NOMO-1 treated with dmso at 0.1 percent for 144 hours (cell line): Measurements from ENCODE around the gene PCDHGA1.
A peak's percentile ranks its signal among the peaks of the same experiment; 100 is the strongest.
"Not testable (repeated sequence)": the region's sequence is repeated elsewhere in the genome, so short reads cannot be mapped to it uniquely, and the experiment has no call there.

ENCODE experiments used
- DNase-seq: peaks from one replicate; lab custom pipeline; 2025; ENCODE audit not compliant: unreplicated experiment; lab: John Stamatoyannopoulos, UW

Gene PCDHGA1

DNA sequence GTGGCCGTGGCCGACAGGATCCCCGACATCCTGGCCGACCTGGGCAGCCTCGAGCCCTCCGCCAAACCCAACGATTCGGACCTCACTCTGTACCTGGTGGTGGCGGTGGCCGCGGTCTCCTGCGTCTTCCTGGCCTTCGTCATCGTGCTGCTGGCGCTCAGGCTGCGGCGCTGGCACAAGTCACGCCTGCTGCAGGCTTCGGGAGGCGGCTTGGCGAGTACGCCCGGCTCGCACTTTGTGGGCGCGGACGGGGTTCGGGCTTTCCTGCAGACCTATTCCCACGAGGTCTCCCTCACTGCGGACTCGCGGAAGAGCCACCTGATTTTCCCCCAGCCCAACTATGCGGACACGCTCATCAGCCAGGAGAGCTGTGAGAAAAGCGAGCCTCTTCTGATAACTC, 15.7 kb downstream of the PCDHGA1 start:
- not testable (repeated sequence) for DNase-seq

DNA sequence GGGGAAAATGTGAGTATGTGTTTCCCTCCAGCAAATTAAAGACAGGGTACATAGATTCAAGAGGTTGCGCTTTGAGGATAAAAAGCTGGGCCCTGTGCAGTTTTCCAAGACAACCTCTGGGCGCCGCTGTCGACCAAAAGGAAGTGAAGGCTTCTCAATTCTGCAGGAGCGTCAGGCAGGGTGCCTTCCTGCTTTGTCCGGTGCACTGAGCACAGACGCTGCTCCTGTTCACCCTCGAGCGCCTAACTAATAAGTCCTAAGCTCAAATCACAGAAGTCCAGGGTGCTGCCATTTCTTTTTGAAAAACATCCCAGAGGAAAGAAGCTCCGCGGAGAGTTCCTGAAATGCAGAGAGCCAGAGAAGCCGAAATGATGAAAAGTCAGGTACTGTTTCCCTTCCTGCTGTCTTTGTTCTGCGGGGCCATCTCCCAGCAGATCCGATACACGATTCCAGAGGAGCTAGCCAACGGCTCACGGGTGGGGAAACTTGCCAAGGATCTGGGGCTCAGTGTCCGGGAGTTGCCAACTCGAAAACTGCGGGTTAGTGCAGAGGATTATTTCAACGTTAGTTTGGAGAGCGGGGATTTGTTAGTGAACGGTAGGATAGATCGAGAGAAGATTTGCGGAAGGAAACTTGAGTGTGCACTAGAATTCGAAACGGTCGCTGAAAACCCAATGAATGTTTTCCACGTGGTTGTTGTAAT, 19.8 kb downstream of the PCDHGA1 start, which contains the start of gene PCDHGB1:
Gene PCDHGB1, plus strand, starts transcription at position 183 of the 703 bp plus-strand sequence. Its CDS starts 162 bp downstream, at position 345.
- DNase-seq = no peak

DNA sequence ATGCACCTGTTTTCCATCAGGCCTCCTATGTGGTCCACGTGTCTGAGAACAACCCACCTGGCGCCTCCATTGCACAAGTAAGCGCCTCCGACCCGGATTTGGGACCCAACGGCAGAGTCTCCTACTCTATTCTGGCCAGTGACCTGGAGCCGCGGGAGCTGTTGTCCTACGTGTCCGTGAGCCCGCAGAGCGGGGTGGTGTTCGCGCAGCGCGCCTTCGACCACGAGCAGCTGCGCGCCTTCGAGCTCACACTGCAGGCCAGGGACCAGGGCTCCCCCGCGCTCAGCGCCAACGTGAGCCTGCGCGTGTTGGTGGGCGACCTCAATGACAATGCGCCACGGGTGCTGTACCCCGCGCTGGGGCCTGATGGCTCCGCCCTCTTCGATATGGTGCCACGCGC, 21.3 kb downstream of the PCDHGA1 start:
- DNase-seq = no peak

DNA sequence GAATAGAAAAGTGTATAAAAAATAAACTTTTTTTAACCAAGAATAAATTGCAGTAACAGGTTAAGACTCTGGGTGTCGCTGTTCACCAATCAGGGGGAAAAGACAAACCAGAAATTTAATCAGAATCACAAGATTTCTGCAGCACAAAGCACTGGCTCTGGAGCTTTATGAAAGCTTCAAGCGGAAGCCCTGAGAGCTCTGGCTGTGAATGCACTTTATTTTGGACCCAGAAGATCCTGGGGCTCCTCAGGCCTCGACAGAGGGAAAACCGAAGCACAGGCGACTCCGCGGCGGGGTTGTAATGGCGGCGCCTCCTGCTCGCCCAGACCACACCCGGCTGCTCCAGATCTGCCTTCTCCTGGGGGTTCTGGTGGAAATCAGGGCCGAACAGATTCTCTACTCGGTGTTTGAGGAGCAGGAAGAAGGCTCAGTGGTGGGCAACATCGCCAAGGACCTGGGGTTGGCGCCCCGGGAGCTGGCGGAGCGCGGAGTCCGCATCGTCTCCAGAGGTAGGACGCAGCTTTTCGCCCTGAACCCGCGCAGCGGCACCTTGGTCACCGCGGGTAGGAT, 24.7 kb downstream of the PCDHGA1 start, which contains the start of gene PCDHGA4:
Gene PCDHGA4, plus strand, starts transcription at position 122 of the 570 bp plus-strand sequence. Its CDS starts 87 bp downstream, at position 209.
- no peak for DNase-seq

DNA sequence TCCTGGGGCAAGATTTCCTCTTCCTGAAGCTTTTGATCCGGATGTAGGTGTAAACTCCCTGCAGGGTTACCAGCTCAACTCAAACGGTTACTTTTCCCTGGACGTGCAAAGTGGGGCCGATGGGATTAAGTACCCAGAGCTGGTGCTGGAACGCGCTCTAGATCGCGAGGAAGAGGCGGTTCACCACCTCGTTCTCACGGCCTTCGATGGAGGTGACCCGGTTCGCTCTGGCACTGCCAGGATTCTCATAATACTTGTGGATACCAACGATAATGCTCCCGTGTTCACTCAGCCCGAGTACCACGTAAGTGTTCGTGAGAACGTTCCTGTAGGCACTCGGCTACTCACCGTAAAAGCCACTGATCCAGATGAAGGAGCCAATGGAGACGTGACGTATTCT, 25.3 kb downstream of the PCDHGA1 start:
- DNase-seq = no peak

DNA sequence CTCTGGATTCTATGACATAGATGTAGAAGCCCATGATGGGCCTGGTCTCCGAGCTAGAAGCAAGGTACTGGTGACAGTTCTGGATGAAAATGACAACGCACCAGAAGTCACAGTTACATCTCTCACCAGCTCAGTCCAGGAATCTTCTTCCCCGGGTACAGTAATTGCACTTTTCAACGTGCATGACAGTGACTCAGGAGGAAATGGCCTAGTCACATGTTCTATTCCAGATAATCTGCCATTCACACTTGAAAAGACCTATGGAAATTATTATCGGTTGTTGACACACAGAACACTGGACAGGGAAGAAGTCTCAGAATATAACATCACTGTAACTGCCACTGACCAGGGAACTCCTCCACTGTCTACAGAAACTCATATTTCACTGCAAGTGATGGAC, 25.8 kb downstream of the PCDHGA1 start:
- DNase-seq = no peak

DNA sequence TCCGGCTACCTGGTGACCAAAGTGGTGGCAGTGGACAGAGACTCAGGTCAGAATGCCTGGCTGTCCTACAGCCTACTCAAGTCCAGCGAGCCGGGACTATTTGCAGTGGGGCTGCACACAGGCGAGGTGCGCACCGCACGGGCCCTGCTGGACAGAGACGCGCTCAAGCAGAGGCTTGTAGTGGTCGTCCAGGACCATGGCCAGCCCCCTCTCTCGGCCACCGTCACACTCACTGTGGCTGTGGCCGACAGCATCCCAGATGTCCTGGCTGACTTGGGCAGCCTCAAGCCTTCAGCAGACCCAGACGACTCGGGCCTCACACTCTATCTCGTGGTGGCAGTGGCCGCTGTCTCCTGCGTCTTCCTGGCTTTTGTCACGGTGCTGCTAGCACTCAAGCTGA, 26.6 kb downstream of the PCDHGA1 start:
- no peak for DNase-seq

DNA sequence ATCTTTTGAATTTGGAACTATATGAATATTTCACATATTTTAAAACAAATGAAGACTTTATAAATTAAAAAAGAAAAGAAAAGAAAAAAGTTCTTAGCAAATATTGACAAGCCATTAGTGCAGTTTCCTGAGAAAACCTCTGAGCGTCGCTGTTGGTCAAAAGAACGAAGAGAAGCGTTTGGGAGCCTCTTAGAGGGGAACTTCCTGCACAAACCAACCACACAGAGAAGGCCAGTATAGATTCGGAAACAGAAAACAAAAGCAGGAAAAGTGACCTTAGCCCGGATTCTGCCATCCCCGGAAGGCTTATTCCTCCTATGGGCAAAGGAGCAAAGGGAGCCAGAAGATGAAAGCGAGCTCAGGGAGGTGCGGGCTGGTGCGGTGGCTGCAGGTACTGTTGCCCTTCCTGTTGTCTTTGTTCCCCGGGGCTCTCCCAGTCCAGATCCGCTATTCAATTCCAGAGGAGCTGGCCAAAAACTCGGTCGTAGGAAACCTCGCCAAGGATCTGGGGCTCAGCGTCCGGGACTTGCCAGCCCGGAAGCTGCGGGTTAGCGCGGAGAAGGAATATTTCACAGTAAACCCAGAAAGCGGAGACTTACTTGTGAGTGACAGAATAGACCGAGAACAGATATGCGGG, 29.6 kb downstream of the PCDHGA1 start, which contains the start of gene PCDHGB2:
Gene PCDHGB2, plus strand, starts transcription at position 205 of the 637 bp plus-strand sequence. Its CDS starts 142 bp downstream, at position 347.
- DNase-seq = peak; percentile 54

DNA sequence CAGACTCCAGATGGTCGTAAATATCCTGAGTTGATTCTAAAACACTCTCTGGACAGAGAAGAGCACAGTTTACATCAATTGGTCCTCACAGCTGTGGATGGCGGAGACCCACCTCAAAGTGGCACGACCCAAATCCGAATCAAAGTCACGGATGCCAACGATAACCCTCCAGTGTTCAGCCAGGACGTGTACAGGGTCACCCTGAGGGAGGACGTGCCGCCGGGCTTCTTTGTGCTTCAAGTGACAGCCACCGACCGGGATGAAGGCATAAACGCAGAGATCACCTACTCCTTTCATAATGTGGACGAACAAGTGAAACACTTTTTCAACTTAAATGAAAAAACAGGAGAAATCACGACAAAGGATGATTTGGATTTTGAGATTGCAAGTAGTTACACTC, 30.4 kb downstream of the PCDHGA1 start:
- DNase-seq = no peak

DNA sequence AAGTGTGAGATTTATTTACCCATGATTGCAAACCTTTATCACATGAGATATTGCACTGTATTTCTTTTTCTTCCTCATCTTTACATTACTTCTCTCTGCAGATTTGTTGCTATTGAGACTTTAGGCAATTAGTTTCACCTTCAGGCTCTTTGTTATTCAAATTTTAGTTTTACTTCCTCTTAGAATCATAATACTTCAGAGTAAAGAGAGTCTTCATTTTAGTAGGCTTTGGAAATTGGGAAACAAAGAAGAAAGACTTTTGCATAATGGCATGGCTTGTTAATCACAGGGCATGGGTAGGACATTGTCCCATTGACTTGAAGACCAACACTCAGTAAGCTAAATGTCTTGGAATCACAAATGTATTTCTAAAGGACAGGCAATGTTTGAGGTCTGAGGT, 32.4 kb downstream of the PCDHGA1 start:
- DNase-seq = no peak

DNA sequence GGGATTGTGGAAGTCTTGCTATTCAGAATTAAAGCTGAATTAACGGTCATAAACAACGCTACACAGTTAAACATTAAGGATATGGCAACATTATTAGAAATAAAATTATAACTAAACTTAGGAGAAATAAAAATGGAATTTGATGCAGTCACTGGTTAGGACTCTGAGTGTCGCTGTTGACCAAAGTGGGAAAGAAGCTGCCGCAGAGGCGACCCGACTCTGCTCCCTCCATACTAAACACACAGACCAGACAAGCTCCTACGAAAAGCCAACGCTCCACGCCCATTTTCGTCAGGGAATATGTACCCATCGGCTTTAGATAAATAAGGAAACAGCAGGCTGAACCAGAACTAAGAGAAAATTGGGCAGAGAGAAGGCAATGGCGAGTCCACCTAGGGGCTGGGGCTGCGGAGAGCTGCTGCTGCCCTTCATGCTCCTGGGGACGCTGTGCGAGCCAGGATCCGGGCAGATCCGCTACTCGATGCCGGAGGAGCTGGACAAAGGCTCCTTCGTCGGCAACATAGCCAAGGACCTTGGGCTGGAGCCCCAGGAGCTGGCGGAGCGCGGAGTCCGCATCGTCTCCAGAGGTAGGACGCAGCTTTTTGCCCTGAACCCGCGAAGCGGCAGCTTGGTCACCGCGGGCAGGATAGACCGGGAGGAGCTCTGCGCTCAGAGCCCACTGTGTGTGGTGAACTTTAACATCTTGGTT, 33.8 kb downstream of the PCDHGA1 start, which contains the start of gene PCDHGA5:
Gene PCDHGA5, plus strand, starts transcription at position 211 of the 709 bp plus-strand sequence. Its CDS starts 169 bp downstream, at position 380.
- no peak for DNase-seq

DNA sequence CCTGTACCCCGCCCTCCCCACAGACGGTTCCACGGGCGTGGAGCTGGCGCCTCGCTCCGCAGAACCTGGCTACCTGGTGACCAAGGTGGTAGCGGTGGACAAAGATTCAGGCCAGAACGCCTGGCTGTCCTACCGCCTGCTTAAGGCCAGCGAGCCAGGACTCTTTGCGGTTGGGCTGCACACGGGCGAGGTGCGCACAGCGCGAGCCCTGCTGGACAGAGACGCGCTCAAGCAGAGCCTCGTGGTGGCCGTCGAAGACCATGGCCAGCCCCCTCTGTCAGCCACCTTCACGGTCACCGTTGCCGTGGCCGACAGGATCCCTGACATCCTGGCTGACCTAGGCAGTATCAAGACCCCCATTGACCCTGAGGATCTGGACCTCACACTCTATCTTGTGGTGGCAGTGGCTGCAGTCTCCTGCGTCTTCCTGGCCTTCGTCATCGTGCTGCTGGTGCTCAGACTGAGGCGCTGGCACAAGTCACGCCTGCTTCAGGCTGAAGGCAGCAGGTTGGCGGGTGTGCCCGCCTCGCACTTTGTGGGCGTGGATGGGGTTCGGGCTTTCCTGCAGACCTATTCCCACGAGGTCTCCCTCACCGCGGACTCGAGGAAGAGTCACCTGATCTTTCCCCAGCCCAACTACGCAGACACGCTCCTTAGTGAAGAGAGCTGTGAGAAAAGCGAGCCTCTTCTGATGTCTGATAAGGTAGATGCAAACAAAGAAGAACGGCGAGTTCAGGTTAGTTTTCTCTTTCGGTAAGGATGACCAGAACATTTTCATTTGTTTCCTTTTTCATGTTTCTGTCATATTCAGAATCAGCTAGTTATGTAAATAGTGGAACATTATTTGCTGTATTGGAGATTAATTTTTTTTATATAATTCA, 35.9 kb downstream of the PCDHGA1 start:
- DNase-seq = no peak

DNA sequence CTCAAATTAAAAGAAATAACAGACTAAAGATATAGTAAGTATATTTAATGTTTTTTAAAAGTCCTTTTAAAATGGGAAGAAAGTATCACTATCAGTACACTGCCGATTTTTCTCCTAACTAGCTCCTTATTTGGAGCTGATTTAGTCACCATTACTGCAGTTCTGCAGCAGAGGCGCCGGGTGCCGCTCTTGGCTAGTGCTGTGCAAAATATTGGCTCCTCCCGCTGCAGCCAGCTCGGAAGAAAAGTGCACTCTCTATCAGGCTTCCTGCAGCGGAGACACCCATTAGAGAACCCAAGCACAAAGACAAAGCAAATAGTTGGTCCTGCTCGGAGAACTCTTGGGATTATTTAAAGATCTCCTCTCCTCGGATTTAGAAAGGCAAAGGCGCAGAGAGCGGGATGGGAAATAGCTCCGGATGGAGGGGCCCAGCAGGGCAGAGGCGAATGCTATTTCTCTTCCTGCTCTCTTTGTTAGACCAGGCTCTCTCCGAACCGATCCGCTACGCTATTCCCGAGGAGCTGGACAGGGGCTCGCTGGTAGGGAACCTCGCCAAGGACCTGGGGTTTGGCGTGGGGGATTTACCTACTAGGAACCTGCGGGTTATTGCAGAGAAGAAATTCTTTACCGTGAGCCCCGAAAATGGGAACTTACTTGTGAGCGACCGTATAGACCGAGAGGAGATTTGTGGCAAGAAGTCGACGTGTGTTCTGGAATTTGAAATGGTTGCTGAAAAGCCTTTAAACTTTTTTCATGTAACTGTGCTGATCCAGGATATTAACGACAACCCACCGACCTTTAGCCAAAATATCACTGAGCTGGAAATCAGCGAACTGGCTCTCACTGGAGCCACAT, 39.9 kb downstream of the PCDHGA1 start, which contains the start of gene PCDHGB3:
Gene PCDHGB3, plus strand, starts transcription at position 249 of the 855 bp plus-strand sequence. Its CDS starts 153 bp downstream, at position 402.
- peak; percentile 15 for DNase-seq

DNA sequence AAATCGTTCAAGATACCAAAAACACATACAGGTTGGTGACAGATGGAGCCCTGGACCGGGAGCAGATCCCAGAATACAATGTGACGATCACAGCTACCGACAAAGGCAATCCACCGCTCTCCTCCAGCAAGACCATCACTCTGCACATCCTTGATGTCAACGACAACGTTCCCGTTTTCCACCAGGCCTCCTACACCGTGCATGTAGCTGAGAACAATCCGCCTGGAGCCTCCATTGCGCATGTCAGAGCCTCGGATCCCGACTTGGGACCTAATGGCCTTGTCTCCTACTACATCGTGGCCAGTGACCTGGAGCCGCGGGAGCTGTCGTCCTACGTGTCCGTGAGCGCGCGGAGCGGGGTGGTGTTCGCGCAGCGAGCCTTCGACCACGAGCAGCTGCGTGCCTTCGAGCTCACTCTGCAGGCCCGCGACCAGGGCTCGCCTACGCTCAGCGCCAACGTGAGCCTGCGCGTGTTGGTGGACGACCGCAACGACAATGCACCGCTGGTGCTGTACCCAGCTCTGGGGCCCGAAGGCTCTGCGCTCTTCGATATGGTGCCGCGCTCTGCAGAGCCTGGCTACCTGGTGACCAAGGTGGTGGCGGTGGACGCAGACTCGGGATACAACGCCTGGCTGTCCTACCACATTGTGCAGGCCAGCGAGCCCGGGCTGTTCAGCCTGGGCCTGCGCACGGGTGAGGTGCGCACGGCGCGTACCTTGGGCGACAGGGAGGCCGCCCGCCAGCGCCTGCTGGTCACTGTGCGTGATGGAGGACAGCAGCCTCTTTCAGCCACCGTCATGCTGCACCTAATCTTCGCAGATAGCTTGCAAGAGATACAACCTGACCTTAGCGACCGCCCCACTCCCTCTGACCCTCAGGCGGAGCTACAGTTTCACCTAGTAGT, 41.5 kb downstream of the PCDHGA1 start:
- no peak for DNase-seq

DNA sequence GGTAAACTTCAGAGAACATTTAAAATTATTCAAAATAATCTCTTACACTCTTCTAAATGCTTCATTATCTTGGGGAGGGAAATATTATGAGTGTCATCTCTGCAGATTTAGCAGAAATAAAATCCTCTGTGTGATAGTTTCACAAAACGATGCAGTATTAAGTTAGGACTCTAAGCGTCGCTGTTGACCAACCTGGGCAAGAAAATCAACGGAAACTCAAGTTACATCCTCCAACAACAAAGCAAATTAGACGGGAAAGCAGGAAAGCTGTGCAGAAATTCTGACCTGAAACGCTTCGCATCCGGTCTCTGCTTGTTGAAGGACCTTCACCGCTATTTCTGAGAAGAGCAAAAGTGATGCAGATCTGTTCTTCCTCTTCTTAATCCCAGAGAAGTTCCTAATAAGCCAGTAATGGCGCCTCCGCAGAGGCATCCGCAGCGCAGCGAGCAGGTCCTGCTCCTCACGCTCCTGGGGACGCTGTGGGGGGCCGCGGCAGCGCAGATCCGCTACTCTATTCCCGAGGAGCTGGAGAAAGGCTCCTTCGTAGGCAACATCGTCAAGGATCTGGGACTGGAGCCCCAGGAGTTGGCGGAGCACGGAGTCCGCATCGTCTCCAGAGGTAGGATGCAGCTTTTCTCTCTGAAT, 43.5 kb downstream of the PCDHGA1 start, which contains the start of gene PCDHGA6:
Gene PCDHGA6, plus strand, starts transcription at position 219 of the 645 bp plus-strand sequence. Its CDS starts 193 bp downstream, at position 412.
- no peak for DNase-seq

DNA sequence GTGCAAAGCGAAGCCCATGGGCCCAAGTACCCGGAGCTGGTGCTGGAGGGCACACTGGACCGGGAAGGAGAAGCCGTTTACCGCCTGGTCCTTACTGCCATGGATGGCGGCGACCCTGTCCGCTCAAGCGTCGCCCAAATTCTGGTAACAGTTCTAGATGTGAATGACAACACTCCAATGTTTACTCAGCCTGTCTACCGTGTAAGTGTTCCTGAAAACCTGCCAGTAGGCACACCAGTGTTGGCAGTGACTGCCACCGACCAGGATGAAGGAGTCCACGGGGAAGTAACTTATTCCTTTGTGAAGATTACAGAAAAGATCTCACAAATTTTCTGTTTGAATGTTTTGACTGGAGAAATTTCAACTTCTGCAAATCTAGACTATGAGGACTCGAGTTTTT, 44.3 kb downstream of the PCDHGA1 start:
- no peak for DNase-seq

DNA sequence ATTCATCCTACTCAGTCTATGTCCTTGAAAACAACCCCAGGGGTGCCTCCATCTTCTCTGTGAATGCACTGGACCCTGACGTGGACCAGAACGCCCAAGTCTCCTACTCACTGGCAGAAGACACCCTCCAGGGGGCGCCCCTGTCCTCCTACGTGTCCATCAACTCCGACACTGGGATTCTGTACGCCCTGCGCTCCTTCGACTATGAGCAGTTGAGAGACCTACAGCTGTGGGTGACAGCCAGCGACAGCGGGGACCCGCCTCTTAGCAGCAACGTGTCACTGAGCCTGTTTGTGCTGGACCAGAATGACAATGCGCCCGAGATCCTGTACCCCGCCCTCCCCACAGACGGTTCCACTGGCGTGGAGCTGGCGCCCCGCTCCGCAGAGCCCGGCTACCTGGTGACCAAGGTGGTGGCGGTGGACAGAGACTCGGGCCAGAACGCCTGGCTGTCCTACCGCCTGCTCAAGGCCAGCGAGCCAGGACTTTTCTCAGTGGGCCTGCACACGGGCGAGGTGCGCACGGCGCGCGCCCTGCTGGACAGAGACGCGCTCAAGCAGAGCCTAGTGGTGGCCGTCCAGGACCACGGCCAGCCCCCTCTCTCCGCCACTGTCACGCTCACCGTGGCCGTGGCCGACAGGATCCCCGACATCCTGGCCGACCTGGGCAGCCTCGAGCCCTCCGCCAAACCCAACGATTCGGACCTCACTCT, 45.3 kb downstream of the PCDHGA1 start:
- not testable (repeated sequence) for DNase-seq
